Measurements from ENCODE around the gene EML4. TPM values are rescaled to one million over a fixed set of nuclear protein-coding genes. Genes with fewer than 3 reads are reported as not detected.

The EML4 gene
- total and polyA plus RNA-seq, 9 of the 15 experiments (the other 6 are each of a cell fraction or from before 2014, with no cell fraction given): 14.7 to 48.3 (median 36.5) TPM

- Histone ChIP-seq H3K4me3 (no peak overlapping the region), H3K27ac (ENCODE audit: extremely low read depth, low read depth, low read length) (no peak overlapping the region), H3K9me3 (replicated peaks; ENCODE audit: control insufficient read depth, insufficient read depth, low read depth, low read length) (no peaks in the 10 kb centered on the region), H4K20me1 (replicated peaks; ENCODE audit: control insufficient read depth, insufficient read depth, low read length) (no peaks in the 10 kb centered on the region; the same call in 1 of the 2 replicates), H3K4me2 (ENCODE audit: insufficient read depth, low read length) (no peak overlapping the region), H3K36me3 (ENCODE audit: control insufficient read depth, insufficient read depth, low read length) (no peaks in the 10 kb centered on the region), H3K27me3 (ENCODE audit: control insufficient read depth in 2 of 2, insufficient read depth in 2 of 2, low read length in 2 of 2) (no peaks in the 10 kb centered on the region), H2AFZ (ENCODE audit: low read depth, low read length) (no peak overlapping the region), H3K9me1 (ENCODE audit: control insufficient read depth, insufficient read depth, low read length) (no peaks in the 10 kb centered on the region), H3K9ac (ENCODE audit: insufficient read depth in 1 of 2, low read depth in 2 of 2, low read length in 2 of 2) (no peak overlapping the region), H3K79me2 (ENCODE audit: control insufficient read depth, insufficient read depth, low read length) (peaks cover 9% of the 10 kb centered on the region; the same call in 2 of the 3 replicates), H3K4me1 (replicated peaks in 1 of 2; ENCODE audit: control insufficient read depth in 2 of 2, insufficient read depth in 2 of 2, low read length in 2 of 2) (no peaks in the 10 kb centered on the region)
- no TSS peak for BruUV-seq (replicated peaks)
- ATAC-seq (no peak), FAIRE-seq (no peak), DNase-seq (ENCODE audit: extremely low read depth in 1 of 4, low spot score in 3 of 4) (no peak)
- 94% methylated on average over 4 of the region's 4 CpGs for WGBS (ENCODE audit: insufficient coverage, low coverage, missing lambda C conversion rate)
- intact Hi-C loops (cut with micrococcal nuclease) (no loop called here), in situ Hi-C loops (cut with MboI) (loop anchor here (25.0 kb wide), 1 partner anchor 361 kb away; no protein-coding TSS in a partner anchor)
- ChIA-PET CTCF (ENCODE audit: low intra/inter-chr PET ratio) (no interaction called here), POLR2A (interaction anchor here (0.6 to 1.0 kb wide), 3 partner anchors 11 to 34 kb away, joined by 3 to 6 read pairs (median 3); no protein-coding TSS in a partner anchor)
- TF ChIP-seq HDAC3 (IDR thresholded peaks at IDR 0.05; ENCODE audit: borderline replicate concordance, partially characterized antibody): no peak
- TF ChIP-seq EP300 (IDR thresholded peaks at IDR 0.05; ENCODE audit: low read length): no peak
- no peak for TF ChIP-seq MXD1 (CRISPR knock-in tag; IDR thresholded peaks at IDR 0.05; ENCODE audit: borderline replicate concordance, poor library complexity, severe bottlenecking)
- no peak for TF ChIP-seq KAT7 (CRISPR knock-in tag; IDR thresholded peaks at IDR 0.05; ENCODE audit: borderline replicate concordance)
- TF ChIP-seq ZNF77 (CRISPR knock-in tag; IDR thresholded peaks at IDR 0.05): no peak
- no peak for TF ChIP-seq ZBTB17 (CRISPR knock-in tag; IDR thresholded peaks at IDR 0.05)
- TF ChIP-seq NCOR1 (IDR thresholded peaks at IDR 0.05): no peak
- no peak for TF ChIP-seq HBP1 (CRISPR knock-in tag; IDR thresholded peaks at IDR 0.05)
- no peak for TF ChIP-seq RBM14 (IDR thresholded peaks at IDR 0.05; ENCODE audit: borderline replicate concordance, insufficient read depth, low read depth, low read length)
- no peak for TF ChIP-seq HMG20B (CRISPR knock-in tag; IDR thresholded peaks at IDR 0.05)
Observed at GRCh38 chr2:42223067-42223854, 54.1 kb downstream of the EML4 start.
